NCI-H748 (cell line): Measurements from ENCODE around the gene MAPT.

Experiments used
- DNase-seq: peaks from one replicate; lab custom pipeline; 2025; ENCODE audit not compliant: unreplicated experiment; lab: John Stamatoyannopoulos, UW

Gene MAPT

GRCh38 chr17:45969726-45970125, 75.4 kb downstream of the MAPT start:
- DNase-seq = no peak

DNA sequence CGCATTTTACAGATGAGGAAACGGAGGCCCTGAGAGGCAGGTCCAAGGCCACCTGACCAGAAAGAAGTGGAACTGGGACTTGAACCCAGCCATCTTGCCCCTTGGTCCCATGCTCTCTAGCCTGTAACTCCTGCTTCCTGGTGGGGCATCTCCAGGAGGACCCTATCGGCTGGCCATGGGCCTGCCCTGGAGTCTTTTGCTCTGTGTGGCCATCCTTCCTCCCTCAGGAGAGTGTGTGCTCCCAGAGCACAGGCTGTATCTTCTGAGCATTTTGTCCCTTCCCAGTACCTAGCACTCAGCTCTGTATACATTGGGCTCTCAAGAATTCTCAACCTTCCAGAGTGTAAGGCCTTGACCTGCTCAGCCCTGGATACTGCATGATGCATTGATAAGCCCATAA, 76.3 kb downstream of the MAPT start:
- DNase-seq = no peak

GRCh38 chr17:45971698-45972141, 77.4 kb downstream of the MAPT start:
- DNase-seq = no peak

GRCh38 chr17:45972531-45972930, 78.2 kb downstream of the MAPT start:
- no peak for DNase-seq

DNA sequence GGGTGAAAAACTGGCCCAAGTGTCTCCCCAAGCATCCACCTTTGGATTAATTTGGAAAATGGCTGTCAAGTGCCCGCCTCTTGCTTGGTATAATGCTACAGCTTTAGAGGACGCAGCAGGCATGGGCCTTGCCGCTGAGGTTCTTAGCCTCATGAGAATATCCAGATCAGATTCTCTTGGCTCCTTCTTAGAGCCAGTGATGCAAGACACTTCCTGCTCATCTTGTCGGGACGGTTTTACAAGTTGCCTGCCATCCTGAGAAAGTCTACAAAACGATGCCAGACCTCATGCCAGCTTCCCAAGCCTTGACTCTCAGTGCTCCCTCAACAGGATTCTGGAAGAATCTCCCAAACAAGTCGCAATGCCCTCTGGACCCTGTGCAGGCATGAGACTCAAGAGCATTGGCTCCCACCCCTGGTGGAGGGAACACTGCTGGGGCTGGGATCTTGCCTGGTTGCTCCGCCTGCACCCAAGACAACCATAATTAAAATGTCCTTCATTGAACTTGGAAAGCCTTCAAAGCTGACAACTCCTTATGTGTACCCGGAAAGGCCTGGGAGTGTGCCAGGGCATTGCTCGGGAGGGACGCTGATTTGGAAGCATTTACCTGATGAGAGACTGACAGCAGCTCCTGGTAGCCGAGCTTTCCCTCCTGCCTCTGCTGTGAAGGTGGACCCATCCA, 78.9 kb downstream of the MAPT start:
- DNase-seq = no peak

GRCh38 chr17:45973946-45974859, 79.8 kb downstream of the MAPT start:
- DNase-seq = no peak

DNA sequence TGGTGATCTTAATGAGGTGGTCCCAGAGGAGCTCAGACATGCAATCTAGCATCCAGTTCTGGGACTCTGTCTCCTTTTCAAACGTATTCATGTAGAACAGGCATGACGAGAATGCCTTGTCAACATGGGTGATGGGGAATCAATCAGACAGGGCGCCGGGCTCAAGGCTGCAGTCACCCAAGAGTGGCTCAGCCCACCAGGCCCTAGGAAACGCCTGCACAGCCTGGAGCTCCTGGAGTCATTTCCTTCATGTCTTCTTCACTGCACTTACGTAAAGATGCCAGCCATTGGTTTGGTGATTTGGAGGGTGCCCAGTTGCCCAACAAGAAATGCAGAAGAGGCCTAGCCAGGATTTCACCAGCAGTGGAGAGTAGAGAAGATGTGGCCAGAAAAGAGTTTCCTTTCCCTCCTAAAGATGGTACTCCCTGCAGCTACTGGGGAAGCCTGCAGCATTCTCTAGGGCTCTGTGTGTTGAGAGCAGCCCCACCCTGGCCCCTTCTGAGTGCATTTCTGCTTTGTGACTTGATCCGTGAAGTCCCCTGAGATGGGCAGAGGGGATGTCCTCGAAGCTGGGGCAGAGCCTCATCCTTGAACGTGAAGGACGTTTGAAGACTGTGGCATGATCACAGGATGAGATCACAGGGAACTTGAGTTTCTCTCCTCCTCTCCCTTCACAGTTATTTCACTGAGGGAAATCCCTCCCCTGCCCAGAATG, 80.7 kb downstream of the MAPT start:
- no peak for DNase-seq

DNA sequence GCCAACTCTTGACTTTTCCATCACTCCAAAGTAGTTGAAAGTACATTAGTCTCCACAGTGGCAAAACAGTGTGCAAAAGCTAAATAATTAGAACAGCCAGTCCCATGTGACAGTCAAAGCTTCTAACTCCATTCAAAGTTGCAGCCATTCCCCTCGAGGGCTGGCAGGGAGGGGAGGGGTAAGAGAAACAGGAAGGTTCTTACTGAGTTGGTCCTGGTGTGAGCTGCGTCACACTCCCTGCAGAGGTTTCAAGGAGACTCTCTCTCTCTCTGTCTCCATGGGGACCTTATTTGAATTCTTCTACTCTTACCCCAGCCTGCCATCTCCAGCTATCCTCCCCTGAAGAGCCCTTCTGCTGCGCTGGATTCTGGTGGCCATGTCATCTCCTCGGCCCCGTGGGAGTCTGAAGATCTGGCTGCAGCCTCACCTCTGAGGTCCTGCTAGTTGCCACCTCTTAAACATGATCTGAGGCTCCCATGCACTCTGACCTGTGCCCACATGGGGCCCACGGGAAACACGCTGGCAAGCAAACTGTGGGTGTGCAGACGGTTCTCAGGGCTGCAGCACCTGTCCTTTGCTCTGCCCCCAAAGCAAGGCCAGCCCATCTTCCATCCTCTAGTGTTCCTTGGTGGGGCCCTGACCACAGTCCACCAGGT, 81.4 kb downstream of the MAPT start:
- DNase-seq = no peak

- no peak for DNase-seq
Measured at GRCh38 chr17:45976391-45976754, 82.0 kb downstream of the MAPT start.

- no peak for DNase-seq
Measured at GRCh38 chr17:45976755-45977505, 82.6 kb downstream of the MAPT start.

GRCh38 chr17:45977506-45977824, 83.1 kb downstream of the MAPT start:
- no peak for DNase-seq

GRCh38 chr17:45977976-45978626, 83.7 kb downstream of the MAPT start:
- no peak for DNase-seq

GRCh38 chr17:45979137-45979536, 84.8 kb downstream of the MAPT start:
- no peak for DNase-seq

DNA sequence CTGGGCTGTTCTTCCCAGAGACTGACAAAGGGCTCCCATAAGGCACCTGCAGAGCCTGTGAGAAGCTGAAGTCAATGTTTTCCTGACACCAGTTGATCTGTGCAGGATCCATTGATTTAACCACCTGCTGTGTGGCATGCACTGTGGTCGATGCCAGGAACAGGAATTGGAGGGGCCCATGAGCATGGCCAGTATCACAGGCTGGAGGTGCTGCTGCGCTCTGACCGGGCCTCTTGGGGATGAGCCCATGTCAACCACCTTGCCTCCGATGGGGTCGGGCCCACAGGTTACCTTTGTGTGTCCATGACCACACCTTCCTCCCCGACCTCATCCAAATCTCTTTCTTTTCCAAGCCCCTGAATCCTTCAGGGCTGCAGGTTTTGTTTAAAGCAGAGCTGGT, 86.5 kb downstream of the MAPT start:
- DNase-seq = no peak

DNA sequence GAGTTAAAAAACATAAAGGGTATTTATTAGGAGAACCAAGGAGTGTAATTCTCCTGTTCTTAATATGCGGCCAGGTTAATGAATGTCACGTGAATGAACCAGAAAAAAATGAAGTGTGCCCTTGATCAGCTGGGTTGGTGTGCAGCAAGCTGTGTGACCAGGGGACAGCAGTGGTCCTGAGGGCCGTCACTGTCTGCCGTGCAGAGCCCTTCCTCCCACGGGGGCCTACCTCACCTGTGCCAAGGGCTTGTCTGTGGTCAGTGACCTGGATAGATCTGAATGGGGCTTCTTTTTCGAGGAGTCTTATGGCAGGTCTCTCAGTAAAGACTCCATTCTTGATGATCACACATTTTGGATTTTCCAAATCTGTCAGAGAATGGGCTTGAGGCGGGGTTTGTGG, 87.0 kb downstream of the MAPT start:
- DNase-seq = no peak

- DNase-seq = no peak
Measured at GRCh38 chr17:45982791-45983613, 88.6 kb downstream of the MAPT start.

DNA sequence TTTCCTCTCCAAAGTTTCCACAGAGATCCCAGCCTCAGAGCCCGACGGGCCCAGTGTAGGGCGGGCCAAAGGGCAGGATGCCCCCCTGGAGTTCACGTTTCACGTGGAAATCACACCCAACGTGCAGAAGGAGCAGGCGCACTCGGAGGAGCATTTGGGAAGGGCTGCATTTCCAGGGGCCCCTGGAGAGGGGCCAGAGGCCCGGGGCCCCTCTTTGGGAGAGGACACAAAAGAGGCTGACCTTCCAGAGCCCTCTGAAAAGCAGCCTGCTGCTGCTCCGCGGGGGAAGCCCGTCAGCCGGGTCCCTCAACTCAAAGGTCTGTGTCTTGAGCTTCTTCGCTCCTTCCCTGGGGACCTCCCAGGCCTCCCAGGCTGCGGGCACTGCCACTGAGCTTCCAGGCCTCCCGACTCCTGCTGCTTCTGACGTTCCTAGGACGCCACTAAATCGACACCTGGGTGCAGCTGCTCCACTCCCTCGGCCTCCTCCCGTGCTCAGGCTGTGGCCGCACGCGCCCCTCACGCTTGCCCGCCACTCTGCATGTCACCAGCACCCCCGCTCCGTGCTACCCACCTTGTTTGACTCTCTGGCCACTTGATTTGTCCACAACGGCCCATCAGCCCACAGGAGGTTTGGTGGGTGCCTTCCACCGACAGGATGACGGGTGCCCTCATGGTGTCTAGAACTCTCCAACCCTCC, 89.4 kb downstream of the MAPT start:
- DNase-seq = no peak

- no peak for DNase-seq
Measured at GRCh38 chr17:45984368-45984767, 90.0 kb downstream of the MAPT start.

- no peak for DNase-seq
Measured at GRCh38 chr17:45985447-45985846, 91.1 kb downstream of the MAPT start.
